HUES64 (cell line): ENCODE data around the gene GAPDH.

Source experiments
- H3K27ac ChIP-seq: 2 replicates; pipeline ENCODE4 v1.7.0; 2013; ENCODE audit warnings: low read depth, low read length, inconsistent platforms
- H3K27me3 ChIP-seq: 2 replicates; pipeline ENCODE4 v1.6.1; 2013; ENCODE audit warnings: mild to moderate bottlenecking, low read length; ENCODE audit not compliant: insufficient read depth
- H3K36me3 ChIP-seq: 2 replicates; pipeline ENCODE4 v1.6.1; 2013; ENCODE audit warnings: mild to moderate bottlenecking, low read length; ENCODE audit not compliant: insufficient read depth
- H3K4me1 ChIP-seq: 2 replicates; pipeline ENCODE4 v1.6.1; 2013; ENCODE audit warnings: mild to moderate bottlenecking, low read length, moderate library complexity; ENCODE audit not compliant: insufficient read depth
- H3K4me3 ChIP-seq: 2 replicates; pipeline ENCODE4 v1.5.1; 2013; ENCODE audit warnings: mild to moderate bottlenecking, low read length, moderate library complexity
- H3K9ac ChIP-seq: 2 replicates; pipeline ENCODE4 v1.6.1; 2013; ENCODE audit warnings: mild to moderate bottlenecking, low read depth, low read length
- H3K9me3 ChIP-seq: 2 replicates; pipeline ENCODE4 v1.6.1; 2013; ENCODE audit warnings: low read depth, low read length; ENCODE audit not compliant: insufficient read depth
- WGBS: fragments of 150-250, 120-280 bp; methylation state at CpG from one replicate; pipeline ENCODE4 v1.1.7; 2013; ENCODE audit warnings: missing lambda C conversion rate; 5-methylcytosine and 5-hydroxymethylcytosine counted together

GAPDH gene

GRCh38 chr12:6507102-6507998 is 27.0 kb upstream of the GAPDH start:
- H3K9ac ChIP-seq, result peak overlapping the region; percentile 39; the same call in 1 of the 2 replicates
- H3K27ac ChIP-seq, result peak overlapping the region; percentile 54
- peaks cover 59% of the 10 kb centered on the region for H3K36me3 ChIP-seq
- H3K27me3 ChIP-seq, result no peaks in the 10 kb centered on the region
- H3K4me3 ChIP-seq, result no peak overlapping the region
- 78% methylated on average over 12 of the region's 12 CpGs for WGBS
- H3K4me1 ChIP-seq, result peaks cover 14% of the 10 kb centered on the region
- no peaks in the 10 kb centered on the region for H3K9me3 ChIP-seq

- Histone ChIP-seq H3K9me3 (no peaks in the 10 kb centered on the region), H3K36me3 (peaks cover 63% of the 10 kb centered on the region), H3K4me1 (peaks cover 14% of the 10 kb centered on the region), H3K27ac (peak overlapping the region; percentile 54), H3K4me3 (no peak overlapping the region), H3K27me3 (no peaks in the 10 kb centered on the region), H3K9ac (peak overlapping the region; percentile 39; the same call in 1 of the 2 replicates)
- WGBS, result 80% methylated on average over 7 of the region's 7 CpGs
Observed at GRCh38 chr12:6508087-6508486, 26.2 kb upstream of the GAPDH start.

- peaks cover 96% of the 10 kb centered on the region for H3K36me3 ChIP-seq
- H3K4me1 ChIP-seq, result no peaks in the 10 kb centered on the region
- H3K9ac ChIP-seq, result no peak overlapping the region
- no peak overlapping the region for H3K4me3 ChIP-seq
- no peak overlapping the region for H3K27ac ChIP-seq
- H3K9me3 ChIP-seq, result no peaks in the 10 kb centered on the region
- WGBS, result 94% methylated on average over 2 of the region's 3 CpGs
- no peaks in the 10 kb centered on the region for H3K27me3 ChIP-seq
Observed at GRCh38 chr12:6520186-6520585, 14.1 kb upstream of the GAPDH start.

- H3K27me3 ChIP-seq, result no peaks in the 10 kb centered on the region
- H3K27ac ChIP-seq, result no peak overlapping the region
- H3K9ac ChIP-seq, result no peak overlapping the region
- 82% methylated on average over 10 of the region's 10 CpGs for WGBS
- H3K36me3 ChIP-seq, result peaks cover 98% of the 10 kb centered on the region
- no peak overlapping the region for H3K4me3 ChIP-seq
- no peaks in the 10 kb centered on the region for H3K4me1 ChIP-seq
- H3K9me3 ChIP-seq, result no peaks in the 10 kb centered on the region
Observed at GRCh38 chr12:6522193-6522592, 12.1 kb upstream of the GAPDH start.

GRCh38 chr12:6523708-6524107 is 10.6 kb upstream of the GAPDH start:
- peaks cover 98% of the 10 kb centered on the region for H3K36me3 ChIP-seq
- no peak overlapping the region for H3K9ac ChIP-seq
- no peaks in the 10 kb centered on the region for H3K9me3 ChIP-seq
- H3K4me3 ChIP-seq, result no peak overlapping the region
- 100% methylated on average over 3 of the region's 3 CpGs for WGBS
- H3K27ac ChIP-seq, result no peak overlapping the region
- H3K4me1 ChIP-seq, result no peaks in the 10 kb centered on the region
- H3K27me3 ChIP-seq, result no peaks in the 10 kb centered on the region

GRCh38 chr12:6524648-6525047 is 9.7 kb upstream of the GAPDH start:
- Histone ChIP-seq H3K9ac (no peak overlapping the region), H3K36me3 (peaks cover 100% of the 10 kb centered on the region), H3K27ac (no peak overlapping the region), H3K4me1 (no peaks in the 10 kb centered on the region), H3K27me3 (no peaks in the 10 kb centered on the region), H3K9me3 (no peaks in the 10 kb centered on the region), H3K4me3 (no peak overlapping the region)
- 92% methylated on average over 5 of the region's 5 CpGs for WGBS

- 91% methylated on average over 7 of the region's 7 CpGs for WGBS
- Histone ChIP-seq H3K9me3 (no peaks in the 10 kb centered on the region), H3K4me1 (no peaks in the 10 kb centered on the region), H3K27me3 (no peaks in the 10 kb centered on the region), H3K9ac (no peak overlapping the region), H3K36me3 (peaks cover 100% of the 10 kb centered on the region), H3K27ac (no peak overlapping the region), H3K4me3 (no peak overlapping the region)
Observed at GRCh38 chr12:6526201-6526600, 8.1 kb upstream of the GAPDH start.

GRCh38 chr12:6526766-6527525 is 7.4 kb upstream of the GAPDH start:
- peaks cover 5% of the 10 kb centered on the region for H3K4me1 ChIP-seq
- 96% methylated on average over 19 of the region's 19 CpGs for WGBS
- H3K36me3 ChIP-seq, result peaks cover 98% of the 10 kb centered on the region

GRCh38 chr12:6527711-6528110 is 6.6 kb upstream of the GAPDH start:
- peaks cover 12% of the 10 kb centered on the region for H3K4me1 ChIP-seq
- no peaks in the 10 kb centered on the region for H3K9me3 ChIP-seq
- 95% methylated on average over 4 of the region's 4 CpGs for whole genome bisulfite sequencing
- no peak overlapping the region for H3K4me3 ChIP-seq
- peaks cover 93% of the 10 kb centered on the region for H3K36me3 ChIP-seq
- no peak overlapping the region for H3K9ac ChIP-seq
- no peak overlapping the region for H3K27ac ChIP-seq
- H3K27me3 ChIP-seq, result no peaks in the 10 kb centered on the region

More at GRCh38 chr12:6526766-6527525, 7.4 kb upstream of the GAPDH start:
- Histone ChIP-seq H3K9me3 (no peaks in the 10 kb centered on the region), H3K9ac (no peak overlapping the region), H3K27me3 (no peaks in the 10 kb centered on the region), H3K4me3 (no peak overlapping the region), H3K27ac (no peak overlapping the region)

GRCh38 chr12:6528539-6529235 is 5.6 kb upstream of the GAPDH start:
- Histone ChIP-seq H3K27ac (peak overlapping the region; percentile 33; the same call in 1 of the 2 replicates), H3K9ac (no peak overlapping the region), H3K9me3 (no peaks in the 10 kb centered on the region), H3K27me3 (no peaks in the 10 kb centered on the region), H3K4me3 (no peak overlapping the region), H3K36me3 (peaks cover 83% of the 10 kb centered on the region), H3K4me1 (peaks cover 14% of the 10 kb centered on the region)
- WGBS, result 88% methylated on average over 17 of the region's 17 CpGs
